ENCODE data around the gene CCDC61.
A peak's percentile ranks its signal among the peaks of the same experiment; 100 is the strongest.

Gene CCDC61

GRCh38 chr19:46017095-46017429 is 21.8 kb downstream of the CCDC61 start:
- DNase-seq, result no peak

GRCh38 chr19:46017874-46018675 is 22.8 kb downstream of the CCDC61 start:
- no peak for DNase-seq

GRCh38 chr19:46018729-46019251 is 23.5 kb downstream of the CCDC61 start:
- DNase-seq, result no peak

GRCh38 chr19:46019270-46019669 is 24.0 kb downstream of the CCDC61 start:
- no peak for DNase-seq

GRCh38 chr19:46020819-46021125 is 25.5 kb downstream of the CCDC61 start:
- no peak for DNase-seq

GRCh38 chr19:46021531-46022041 is 26.3 kb downstream of the CCDC61 start:
- DNase-seq, result no peak

GRCh38 chr19:46022061-46022430 is 26.8 kb downstream of the CCDC61 start:
- peak; percentile 13 for DNase-seq

GRCh38 chr19:46022431-46023310 is 27.4 kb downstream of the CCDC61 start, which contains the start of gene PGLYRP1:
Gene PGLYRP1, minus strand, starts transcription at chr19:46023053. Its CDS starts 32 bp downstream, at chr19:46023021.
- DNase-seq, result no peak

GRCh38 chr19:46023311-46023779 is 28.1 kb downstream of the CCDC61 start:
- no peak for DNase-seq

GRCh38 chr19:46025835-46026234 is 30.6 kb downstream of the CCDC61 start:
- no peak for DNase-seq

GRCh38 chr19:46030812-46031550 is 35.7 kb downstream of the CCDC61 start:
- DNase-seq, result no peak

GRCh38 chr19:46031781-46032596 is 36.7 kb downstream of the CCDC61 start:
- DNase-seq, result no peak

- no peak for DNase-seq
Observed at GRCh38 chr19:46032597-46033025, 37.3 kb downstream of the CCDC61 start.

GRCh38 chr19:46033401-46033800 is 38.1 kb downstream of the CCDC61 start:
- no peak for DNase-seq

- no peak for DNase-seq
Observed at GRCh38 chr19:46035546-46035945, 40.3 kb downstream of the CCDC61 start.

- DNase-seq, result no peak
Observed at GRCh38 chr19:46035986-46036743, 40.9 kb downstream of the CCDC61 start.

GRCh38 chr19:46036744-46037128 is 41.5 kb downstream of the CCDC61 start:
- DNase-seq, result no peak

- no peak for DNase-seq
Observed at GRCh38 chr19:46040125-46040524, 44.9 kb downstream of the CCDC61 start.

GRCh38 chr19:46040952-46041500 is 45.8 kb downstream of the CCDC61 start, which contains the start of gene IGFL4:
Gene IGFL4, minus strand, starts transcription at chr19:46041002. Its CDS starts 40 bp downstream, at chr19:46040962.
- peak; percentile 15 for DNase-seq

GRCh38 chr19:46042252-46042883 is 47.1 kb downstream of the CCDC61 start:
- DNase-seq, result no peak

Measured in EL (cell line).